ENCODE measurements around the gene ZBTB11.
"Not testable (repeated sequence)": the region's sequence is repeated elsewhere in the genome, so short reads cannot be mapped to it uniquely, and the experiment has no call there.

The ZBTB11 gene

GRCh38 chr3:101676765-101677435 lies at the start of gene ZBTB11:
ZBTB11 (minus strand) TSS chr3:101677132; CDS start chr3:101676914, 218 bp downstream.
- peak; percentile 98 for DNase-seq (ENCODE audit: low spot score)

- no peak for DNase-seq (ENCODE audit: low spot score)
Measured at GRCh38 chr3:101725890-101726275, 49.0 kb upstream of the ZBTB11 start.

GRCh38 chr3:101725194-101725889 lies 48.4 kb upstream of the ZBTB11 start:
- peak; percentile 4 for DNase-seq (ENCODE audit: low spot score)

GRCh38 chr3:101724329-101725193 lies 47.6 kb upstream of the ZBTB11 start, which contains the start of gene CEP97:
CEP97 (plus strand) TSS chr3:101724614; CDS start chr3:101724677, 63 bp downstream.
- DNase-seq (ENCODE audit: low spot score), result peak; percentile 90

- no peak for DNase-seq (ENCODE audit: low spot score)
Measured at GRCh38 chr3:101722394-101723173, 45.7 kb upstream of the ZBTB11 start.

- DNase-seq (ENCODE audit: low spot score), result peak; percentile 17
Measured at GRCh38 chr3:101720851-101721840, 44.2 kb upstream of the ZBTB11 start.

- DNase-seq (ENCODE audit: low spot score), result no peak
Measured at GRCh38 chr3:101719604-101720185, 42.8 kb upstream of the ZBTB11 start.

- DNase-seq (ENCODE audit: low spot score), result no peak
Measured at GRCh38 chr3:101718455-101718854, 41.5 kb upstream of the ZBTB11 start.

GRCh38 chr3:101709126-101709525 lies 32.2 kb upstream of the ZBTB11 start:
- DNase-seq (ENCODE audit: low spot score), result no peak

GRCh38 chr3:101704639-101705038 lies 27.7 kb upstream of the ZBTB11 start:
- DNase-seq (ENCODE audit: low spot score), result not testable (repeated sequence)

- DNase-seq (ENCODE audit: low spot score), result no peak
Measured at GRCh38 chr3:101703169-101703568, 26.2 kb upstream of the ZBTB11 start.

GRCh38 chr3:101702726-101703125 lies 25.8 kb upstream of the ZBTB11 start:
- DNase-seq (ENCODE audit: low spot score), result no peak

- DNase-seq (ENCODE audit: low spot score), result no peak
Measured at GRCh38 chr3:101701696-101702634, 25.0 kb upstream of the ZBTB11 start.

- DNase-seq (ENCODE audit: low spot score), result peak; percentile 11
Measured at GRCh38 chr3:101695779-101696372, 18.9 kb upstream of the ZBTB11 start.

GRCh38 chr3:101694836-101695235 lies 17.9 kb upstream of the ZBTB11 start:
- not testable (repeated sequence) for DNase-seq (ENCODE audit: low spot score)

GRCh38 chr3:101693540-101693939 lies 16.6 kb upstream of the ZBTB11 start:
- peak; percentile 21 for DNase-seq (ENCODE audit: low spot score)

- not testable (repeated sequence) for DNase-seq (ENCODE audit: low spot score)
Measured at GRCh38 chr3:101691685-101692671, 15.0 kb upstream of the ZBTB11 start.

All from AG08395 (cell line).